ENCODE measurements around the gene ZNF574. TPM values are rescaled to one million over a fixed set of nuclear protein-coding genes. Genes with fewer than 3 reads are reported as not detected.

Gene ZNF574
- total RNA-seq, 1 experiment from 2014 or later: 24.6 TPM

DNA sequence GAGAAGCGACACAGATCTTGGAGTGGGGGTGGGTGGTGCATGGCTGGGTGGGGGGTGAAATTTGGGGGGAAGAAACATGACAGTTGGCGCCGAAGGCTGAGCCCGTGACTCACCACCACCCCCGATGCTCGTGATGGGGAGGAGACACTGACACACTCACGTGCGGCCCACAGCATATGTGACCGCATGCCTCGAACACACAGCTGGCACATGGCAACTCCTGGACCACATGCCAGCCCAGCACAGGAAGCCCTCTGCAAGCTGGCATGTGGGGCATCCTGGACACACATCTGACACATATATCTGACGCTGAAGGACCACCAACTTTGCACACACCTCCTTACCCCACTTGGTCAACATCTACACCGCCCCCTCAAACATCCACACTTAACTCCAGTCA lies 4.7 kb upstream of the ZNF574 start:
- DNase-seq (ENCODE audit: low read depth, low spot score): no peak
- Histone ChIP-seq H3K9ac (ENCODE audit: low read length) (no peak overlapping the region), H4K20me1 (ENCODE audit: insufficient read depth) (no peaks in the 10 kb centered on the region), H3K9me3 (ENCODE audit: control insufficient read depth in 1 of 2, insufficient read depth in 1 of 2, low read depth in 1 of 2, low read length in 2 of 2) (no peaks in the 10 kb centered on the region), H2AFZ (ENCODE audit: low read depth, low read length, poor library complexity, severe bottlenecking) (no peak overlapping the region), H3K36me3 (ENCODE audit: control insufficient read depth in 1 of 2, insufficient read depth in 2 of 2, low read length in 2 of 2) (no peaks in the 10 kb centered on the region), H3K4me3 (replicated peaks in 1 of 2; ENCODE audit: low read depth in 1 of 2, low read length in 2 of 2) (no peak overlapping the region), H3K27me3 (ENCODE audit: insufficient read depth, low read length) (peaks cover 19% of the 10 kb centered on the region; the same call in 1 of the 2 replicates), H3K4me2 (ENCODE audit: low read length) (no peak overlapping the region), H3K79me2 (ENCODE audit: insufficient read depth, low read length) (peaks cover 4% of the 10 kb centered on the region; the same call in 1 of the 2 replicates), H3K4me1 (ENCODE audit: control insufficient read depth in 1 of 2, insufficient read depth in 2 of 2, low read length in 2 of 2) (peaks cover 5 to 13% of the 10 kb centered on the region in 2 experiments), H3K9me2 (ENCODE audit: insufficient read depth) (no peaks in the 10 kb centered on the region), H3K27ac (ENCODE audit: low read depth, low read length) (no peak overlapping the region)
- ChIA-PET RAD21 (ENCODE audit: low non-redundant PET in 1 of 2, low total read pairs in 2 of 2, uncharacterized antibody in 2 of 2, unreplicated experiment in 2 of 2) (no interaction called here), CTCF (no interaction called here), POLR2A (no interaction called here)
- no peak for ATAC-seq
- no TSS peak for BruUV-seq (replicated peaks)
- TF ChIP-seq MAX (IDR thresholded peaks at IDR 0.05) (no peak), FOSL1 (IDR thresholded peaks at IDR 0.05; ENCODE audit: low read depth) (no peak), RAD21 (IDR thresholded peaks at IDR 0.05; ENCODE audit: low read depth) (no peak), ZBTB33 (IDR thresholded peaks at IDR 0.05; ENCODE audit: extremely low read depth, insufficient replicate concordance, low read length) (no peak), EZH2 (IDR thresholded peaks at IDR 0.05) (no peak), YY1 (IDR thresholded peaks at IDR 0.05; ENCODE audit: extremely low read depth, insufficient replicate concordance, low read depth, low read length) (no peak), POLR2A (IDR thresholded peaks at IDR 0.05; ENCODE audit: borderline replicate concordance, extremely low read depth, insufficient read depth, insufficient read length) (no peak), POLR2AphosphoS5 (IDR thresholded peaks at IDR 0.05; ENCODE audit: low read depth, low read length) (no peak), JUND (IDR thresholded peaks at IDR 0.05) (no peak), ELF1 (IDR thresholded peaks at IDR 0.05; ENCODE audit: borderline replicate concordance, low read depth) (no peak), CBX3 (IDR thresholded peaks at IDR 0.05; ENCODE audit: low read depth) (no peak), ATF3 (IDR thresholded peaks at IDR 0.05) (no peak)
- TF ChIP-seq, protein P1, sequence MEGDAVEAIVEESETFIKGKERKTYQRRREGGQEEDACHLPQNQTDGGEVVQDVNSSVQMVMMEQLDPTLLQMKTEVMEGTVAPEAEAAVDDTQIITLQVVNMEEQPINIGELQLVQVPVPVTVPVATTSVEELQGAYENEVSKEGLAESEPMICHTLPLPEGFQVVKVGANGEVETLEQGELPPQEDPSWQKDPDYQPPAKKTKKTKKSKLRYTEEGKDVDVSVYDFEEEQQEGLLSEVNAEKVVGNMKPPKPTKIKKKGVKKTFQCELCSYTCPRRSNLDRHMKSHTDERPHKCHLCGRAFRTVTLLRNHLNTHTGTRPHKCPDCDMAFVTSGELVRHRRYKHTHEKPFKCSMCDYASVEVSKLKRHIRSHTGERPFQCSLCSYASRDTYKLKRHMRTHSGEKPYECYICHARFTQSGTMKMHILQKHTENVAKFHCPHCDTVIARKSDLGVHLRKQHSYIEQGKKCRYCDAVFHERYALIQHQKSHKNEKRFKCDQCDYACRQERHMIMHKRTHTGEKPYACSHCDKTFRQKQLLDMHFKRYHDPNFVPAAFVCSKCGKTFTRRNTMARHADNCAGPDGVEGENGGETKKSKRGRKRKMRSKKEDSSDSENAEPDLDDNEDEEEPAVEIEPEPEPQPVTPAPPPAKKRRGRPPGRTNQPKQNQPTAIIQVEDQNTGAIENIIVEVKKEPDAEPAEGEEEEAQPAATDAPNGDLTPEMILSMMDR (IDR thresholded peaks at IDR 0.05 in 2 of 3, conservative IDR thresholded peaks at IDR 0.05 in 1 of 3; ENCODE audit: borderline replicate concordance in 1 of 3, insufficient read depth in 1 of 3, low read depth in 2 of 3, low read length in 2 of 3): no peak
- TF ChIP-seq, protein P2, sequence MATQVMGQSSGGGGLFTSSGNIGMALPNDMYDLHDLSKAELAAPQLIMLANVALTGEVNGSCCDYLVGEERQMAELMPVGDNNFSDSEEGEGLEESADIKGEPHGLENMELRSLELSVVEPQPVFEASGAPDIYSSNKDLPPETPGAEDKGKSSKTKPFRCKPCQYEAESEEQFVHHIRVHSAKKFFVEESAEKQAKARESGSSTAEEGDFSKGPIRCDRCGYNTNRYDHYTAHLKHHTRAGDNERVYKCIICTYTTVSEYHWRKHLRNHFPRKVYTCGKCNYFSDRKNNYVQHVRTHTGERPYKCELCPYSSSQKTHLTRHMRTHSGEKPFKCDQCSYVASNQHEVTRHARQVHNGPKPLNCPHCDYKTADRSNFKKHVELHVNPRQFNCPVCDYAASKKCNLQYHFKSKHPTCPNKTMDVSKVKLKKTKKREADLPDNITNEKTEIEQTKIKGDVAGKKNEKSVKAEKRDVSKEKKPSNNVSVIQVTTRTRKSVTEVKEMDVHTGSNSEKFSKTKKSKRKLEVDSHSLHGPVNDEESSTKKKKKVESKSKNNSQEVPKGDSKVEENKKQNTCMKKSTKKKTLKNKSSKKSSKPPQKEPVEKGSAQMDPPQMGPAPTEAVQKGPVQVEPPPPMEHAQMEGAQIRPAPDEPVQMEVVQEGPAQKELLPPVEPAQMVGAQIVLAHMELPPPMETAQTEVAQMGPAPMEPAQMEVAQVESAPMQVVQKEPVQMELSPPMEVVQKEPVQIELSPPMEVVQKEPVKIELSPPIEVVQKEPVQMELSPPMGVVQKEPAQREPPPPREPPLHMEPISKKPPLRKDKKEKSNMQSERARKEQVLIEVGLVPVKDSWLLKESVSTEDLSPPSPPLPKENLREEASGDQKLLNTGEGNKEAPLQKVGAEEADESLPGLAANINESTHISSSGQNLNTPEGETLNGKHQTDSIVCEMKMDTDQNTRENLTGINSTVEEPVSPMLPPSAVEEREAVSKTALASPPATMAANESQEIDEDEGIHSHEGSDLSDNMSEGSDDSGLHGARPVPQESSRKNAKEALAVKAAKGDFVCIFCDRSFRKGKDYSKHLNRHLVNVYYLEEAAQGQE (IDR thresholded peaks at IDR 0.05; ENCODE audit: low read depth): no peak
- intact Hi-C loops (cut with micrococcal nuclease): loop anchor here (10.0 kb wide), 1 partner anchor 454 kb away; the partner anchor contains the start of gene CEACAM1

Data from HCT116 (cell line).